CD4-positive, alpha-beta T cell treated with Interleukin-17A for 1 hour (primary cell): ENCODE results near the gene TIE1.

Experiments used
- DNase-seq: peaks from one replicate; pipeline ENCODE4 v3.0.0-alpha.2; 2020

TIE1 gene

DNA sequence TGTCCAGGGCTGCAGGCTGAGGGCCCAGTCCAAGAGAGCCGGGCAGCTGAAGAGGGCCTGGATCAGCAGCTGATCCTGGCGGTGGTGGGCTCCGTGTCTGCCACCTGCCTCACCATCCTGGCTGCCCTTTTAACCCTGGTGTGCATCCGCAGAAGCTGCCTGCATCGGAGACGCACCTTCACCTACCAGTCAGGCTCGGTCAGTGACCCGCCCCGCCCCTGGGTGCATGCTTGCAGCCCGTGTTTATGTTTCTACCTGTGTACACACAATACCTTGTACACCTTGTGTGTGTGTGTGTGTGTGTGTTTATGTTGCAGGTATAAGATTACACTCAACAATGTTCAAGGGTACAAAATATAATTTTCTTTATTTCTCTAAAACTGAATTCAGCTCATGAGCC lies 13.0 kb downstream of the TIE1 start:
- no peak for DNase-seq

DNA sequence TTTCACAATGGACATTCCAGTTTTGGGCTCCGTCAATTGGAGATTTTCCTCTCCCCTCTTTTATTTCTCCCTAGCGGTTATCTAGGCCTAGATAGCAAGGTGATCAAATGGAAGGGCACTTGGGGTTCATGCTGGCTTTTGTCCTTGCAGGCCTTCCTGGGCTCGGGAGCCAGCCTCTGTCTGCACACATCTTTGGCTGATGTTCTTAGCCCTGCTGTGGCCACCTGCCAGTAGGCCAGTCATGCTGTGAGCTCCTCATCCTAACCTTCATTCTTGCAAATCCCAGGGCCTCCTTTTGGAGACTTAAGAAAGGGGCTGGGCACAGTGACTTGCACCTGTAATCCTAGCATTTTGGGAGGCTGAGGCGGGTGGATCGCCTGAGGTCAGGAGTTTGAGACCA lies 13.5 kb downstream of the TIE1 start:
- no peak for DNase-seq

DNA sequence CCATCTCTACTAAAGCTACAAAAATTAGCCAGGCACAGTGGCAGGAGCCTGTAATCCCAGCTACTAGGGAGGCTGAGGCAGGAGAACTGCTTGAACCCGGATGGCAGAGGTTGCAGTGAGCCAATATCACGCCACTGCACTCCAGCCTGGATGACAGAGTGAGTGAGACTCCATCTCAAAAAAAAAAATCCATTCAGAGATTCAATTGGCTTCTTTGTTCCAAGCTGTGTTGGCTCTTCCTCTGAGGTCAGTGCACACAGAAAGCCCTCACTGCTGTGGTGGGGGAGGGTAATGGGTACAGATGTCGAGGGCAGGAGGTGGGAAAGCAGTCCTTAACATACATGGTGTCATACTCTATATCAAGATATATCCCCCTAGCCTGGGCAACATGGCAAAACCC lies 14.7 kb downstream of the TIE1 start:
- DNase-seq: no peak

DNA sequence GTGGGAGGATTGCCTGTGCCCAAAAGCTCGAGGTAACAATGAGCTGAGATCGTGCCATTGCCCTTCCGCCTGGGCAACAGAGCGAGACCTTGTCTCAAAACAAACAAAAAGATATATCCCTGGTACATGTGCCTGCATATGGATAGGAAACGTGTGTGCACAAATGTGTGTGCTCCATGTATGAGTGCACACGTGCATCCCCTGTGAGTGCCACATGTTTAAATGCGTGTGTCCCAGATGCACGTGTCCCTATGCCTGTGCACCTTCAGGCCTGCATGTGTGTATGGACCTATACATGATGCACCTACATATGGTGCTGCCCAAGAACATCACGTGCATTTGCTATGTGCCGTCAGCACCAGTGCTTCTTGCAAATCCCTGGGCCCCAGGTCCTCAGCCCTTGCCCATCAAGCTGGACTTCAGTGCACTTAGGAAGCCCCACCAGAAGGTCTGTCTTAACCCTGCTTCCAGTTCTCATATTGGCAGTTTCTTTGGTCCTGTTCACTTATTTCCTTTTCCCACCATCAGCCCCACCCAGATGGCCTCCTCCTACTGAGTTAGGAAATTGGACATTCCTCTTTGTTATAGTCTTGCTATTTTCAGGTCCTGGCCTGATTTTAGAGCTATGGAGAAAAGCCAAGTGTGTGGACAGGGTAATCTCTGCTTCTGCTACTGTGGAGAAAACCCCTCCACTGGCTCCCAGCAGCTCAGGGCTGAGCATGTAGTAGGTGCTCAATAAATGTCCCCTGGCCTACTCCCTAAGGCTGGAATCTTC lies 15.4 kb downstream of the TIE1 start:
- DNase-seq: no peak

DNA sequence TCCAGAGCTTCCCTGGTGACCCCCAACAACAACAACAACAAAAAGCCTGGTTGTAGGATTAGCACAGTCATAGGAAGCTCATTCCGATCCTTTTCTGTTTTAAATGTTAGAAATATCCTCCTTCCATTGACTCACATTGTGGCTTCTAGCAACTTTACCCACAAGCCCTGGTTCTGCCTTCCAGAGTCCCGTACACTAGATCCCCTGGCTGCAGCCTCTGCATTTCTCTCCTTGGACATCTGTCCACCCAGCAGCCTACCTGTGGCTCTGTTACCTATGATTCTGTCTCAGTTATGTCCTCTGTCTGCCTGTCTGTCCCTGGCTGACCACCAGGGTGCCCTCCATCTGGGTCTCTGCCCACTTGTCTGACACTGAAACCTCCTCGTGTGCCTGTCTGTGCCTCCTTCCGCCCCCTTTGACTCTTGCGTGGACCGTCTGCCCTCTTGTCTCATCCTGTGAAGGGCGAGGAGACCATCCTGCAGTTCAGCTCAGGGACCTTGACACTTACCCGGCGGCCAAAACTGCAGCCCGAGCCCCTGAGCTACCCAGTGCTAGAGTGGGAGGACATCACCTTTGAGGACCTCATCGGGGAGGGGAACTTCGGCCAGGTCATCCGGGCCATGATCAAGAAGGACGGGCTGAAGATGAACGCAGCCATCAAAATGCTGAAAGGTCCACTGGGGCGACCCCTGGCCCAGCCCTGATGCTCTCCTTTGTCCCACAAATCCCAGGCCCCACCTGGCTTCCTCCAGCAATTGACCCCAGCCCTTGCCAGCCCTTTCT lies 16.1 kb downstream of the TIE1 start:
- DNase-seq: no peak

DNA sequence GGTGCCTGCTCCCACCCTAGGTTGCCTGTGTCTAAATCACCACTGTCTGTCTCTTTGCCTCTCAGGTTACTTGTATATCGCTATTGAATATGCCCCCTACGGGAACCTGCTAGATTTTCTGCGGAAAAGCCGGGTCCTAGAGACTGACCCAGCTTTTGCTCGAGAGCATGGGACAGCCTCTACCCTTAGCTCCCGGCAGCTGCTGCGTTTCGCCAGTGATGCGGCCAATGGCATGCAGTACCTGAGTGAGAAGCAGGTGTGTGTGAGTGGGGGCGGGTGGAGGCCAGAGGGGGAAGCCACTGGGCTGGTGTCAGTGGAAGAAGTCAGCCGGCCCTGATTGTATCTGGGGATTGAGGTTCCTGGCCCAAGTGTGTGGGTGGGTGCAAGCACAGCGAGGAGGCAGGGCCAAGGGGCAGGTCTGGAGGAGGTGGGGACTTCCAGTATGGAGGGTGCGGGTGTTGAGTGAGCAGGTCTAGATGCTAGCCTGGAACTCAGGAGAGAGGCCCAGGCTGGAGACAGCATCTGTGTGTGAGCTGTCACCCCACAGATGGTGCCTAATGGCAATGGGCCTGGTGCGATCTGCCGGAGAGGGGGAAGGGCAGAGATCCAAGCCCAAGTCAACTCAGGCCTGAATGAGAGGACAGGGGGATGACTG lies 17.2 kb downstream of the TIE1 start:
- DNase-seq: no peak

DNA sequence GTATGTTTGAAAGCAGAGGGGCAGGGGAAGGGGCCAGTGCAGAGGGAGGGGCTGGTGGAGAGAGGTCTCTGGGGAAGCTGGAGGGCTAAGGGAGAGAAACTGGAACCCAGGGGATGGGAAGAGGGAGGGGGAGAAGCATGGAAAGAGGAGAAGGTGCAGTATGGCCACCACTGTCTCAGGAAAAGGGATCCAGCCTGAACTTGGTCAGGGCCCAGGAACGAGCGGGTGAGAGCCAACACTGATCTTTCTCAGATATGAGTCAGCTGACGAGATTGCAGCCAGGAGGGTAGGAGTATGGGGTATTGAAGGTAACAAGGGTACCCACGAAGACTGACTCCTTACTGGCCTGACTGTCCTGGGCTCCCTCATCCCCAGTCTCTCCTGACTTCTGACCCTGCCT lies 18.0 kb downstream of the TIE1 start:
- no peak for DNase-seq

DNA sequence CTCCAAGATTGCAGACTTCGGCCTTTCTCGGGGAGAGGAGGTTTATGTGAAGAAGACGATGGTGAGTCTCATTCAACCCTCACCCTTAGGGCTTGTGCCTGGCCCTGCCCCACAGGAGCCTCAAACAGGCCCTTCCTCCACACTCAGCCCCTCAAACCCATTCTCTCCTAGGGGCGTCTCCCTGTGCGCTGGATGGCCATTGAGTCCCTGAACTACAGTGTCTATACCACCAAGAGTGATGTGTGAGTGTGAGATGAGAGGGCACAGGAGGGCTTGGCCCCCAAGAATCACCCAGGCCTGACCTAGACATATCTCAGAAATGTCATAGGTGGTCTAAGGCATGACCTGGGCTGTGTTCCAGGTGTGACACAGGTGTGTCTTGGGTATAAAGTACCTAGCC lies 18.5 kb downstream of the TIE1 start:
- DNase-seq: no peak

DNA sequence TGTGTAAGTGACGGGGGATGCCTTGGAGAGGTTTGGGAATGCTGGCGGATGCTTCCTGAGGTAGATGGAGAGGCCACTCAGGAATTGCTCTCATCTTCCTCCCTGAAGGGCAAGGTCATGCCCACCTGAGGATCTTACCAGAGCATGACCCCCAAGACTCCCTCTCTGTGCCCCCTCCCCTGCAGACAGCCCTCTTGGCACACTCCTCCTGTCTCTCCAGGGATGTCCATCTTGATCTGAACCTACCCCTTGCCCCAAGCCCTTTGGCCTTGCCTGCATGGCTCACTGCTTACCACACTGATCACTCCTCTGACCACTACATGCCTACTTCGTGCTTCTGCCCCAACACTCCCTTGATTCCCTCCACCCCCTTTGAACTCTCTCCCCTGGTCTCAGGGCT lies 19.0 kb downstream of the TIE1 start:
- no peak for DNase-seq

DNA sequence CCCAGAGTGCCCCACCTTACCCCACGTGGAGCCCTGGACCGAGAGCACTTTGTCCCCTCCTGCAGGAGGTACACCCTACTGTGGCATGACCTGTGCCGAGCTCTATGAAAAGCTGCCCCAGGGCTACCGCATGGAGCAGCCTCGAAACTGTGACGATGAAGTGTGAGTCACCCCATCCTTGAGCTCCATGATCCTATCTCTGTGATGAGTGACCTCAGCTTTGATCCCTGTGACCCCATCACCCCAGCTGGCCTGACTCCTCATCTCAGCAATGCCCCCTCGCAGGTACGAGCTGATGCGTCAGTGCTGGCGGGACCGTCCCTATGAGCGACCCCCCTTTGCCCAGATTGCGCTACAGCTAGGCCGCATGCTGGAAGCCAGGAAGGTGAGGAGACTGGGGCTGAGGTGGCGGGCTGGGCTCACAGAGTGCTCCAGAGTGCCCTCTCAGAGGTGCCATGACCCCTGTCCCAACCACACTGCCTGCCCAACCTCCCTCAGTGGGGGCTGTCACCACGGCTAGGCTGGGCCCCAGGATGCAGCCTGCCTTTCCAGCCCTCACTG lies 20.6 kb downstream of the TIE1 start:
- DNase-seq: no peak

DNA sequence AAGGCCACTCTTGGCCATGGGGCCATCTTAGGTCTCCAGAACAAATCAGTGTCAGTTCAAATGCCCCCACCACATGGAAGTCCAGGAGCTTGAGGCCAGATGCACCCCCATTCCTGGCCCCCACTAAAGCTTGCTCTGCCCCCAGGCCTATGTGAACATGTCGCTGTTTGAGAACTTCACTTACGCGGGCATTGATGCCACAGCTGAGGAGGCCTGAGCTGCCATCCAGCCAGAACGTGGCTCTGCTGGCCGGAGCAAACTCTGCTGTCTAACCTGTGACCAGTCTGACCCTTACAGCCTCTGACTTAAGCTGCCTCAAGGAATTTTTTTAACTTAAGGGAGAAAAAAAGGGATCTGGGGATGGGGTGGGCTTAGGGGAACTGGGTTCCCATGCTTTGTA lies 21.7 kb downstream of the TIE1 start:
- no peak for DNase-seq

DNA sequence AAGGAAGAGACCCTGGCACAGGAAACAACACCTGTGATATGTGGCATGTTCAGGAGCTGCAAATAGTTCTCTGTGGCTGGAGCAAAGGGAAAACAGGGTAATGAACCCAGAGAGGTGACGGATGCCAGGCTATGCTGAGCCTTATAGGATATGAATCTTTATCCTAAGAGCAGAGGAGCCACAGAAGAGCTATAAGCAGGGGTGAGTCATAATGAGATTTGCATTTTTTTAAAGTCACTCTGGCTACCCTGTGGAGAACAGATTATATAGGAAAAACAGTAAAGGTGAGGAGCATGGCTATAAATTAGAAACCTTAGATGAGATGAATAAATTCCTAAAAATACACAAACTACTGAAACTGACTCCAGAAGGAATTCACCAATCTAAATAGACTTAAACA lies 24.0 kb downstream of the TIE1 start:
- no peak for DNase-seq

DNA sequence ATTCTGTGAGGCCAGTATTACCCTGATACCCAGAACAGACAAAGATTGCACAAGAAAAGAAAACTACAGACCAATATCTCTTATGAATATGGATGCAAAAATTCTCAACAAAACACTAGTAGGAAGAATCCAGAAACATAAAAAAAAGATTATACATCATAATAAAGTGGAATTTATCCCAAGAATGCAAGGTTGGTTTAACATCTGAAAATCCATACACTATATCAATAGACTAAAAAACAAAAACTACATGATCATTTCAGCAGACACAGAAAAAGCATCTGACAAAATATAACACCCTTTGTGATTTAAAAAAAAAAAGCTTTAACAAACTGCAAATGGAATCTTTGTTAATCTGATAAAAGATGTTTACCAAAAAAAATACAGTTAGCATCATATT lies 24.6 kb downstream of the TIE1 start:
- no peak for DNase-seq

DNA sequence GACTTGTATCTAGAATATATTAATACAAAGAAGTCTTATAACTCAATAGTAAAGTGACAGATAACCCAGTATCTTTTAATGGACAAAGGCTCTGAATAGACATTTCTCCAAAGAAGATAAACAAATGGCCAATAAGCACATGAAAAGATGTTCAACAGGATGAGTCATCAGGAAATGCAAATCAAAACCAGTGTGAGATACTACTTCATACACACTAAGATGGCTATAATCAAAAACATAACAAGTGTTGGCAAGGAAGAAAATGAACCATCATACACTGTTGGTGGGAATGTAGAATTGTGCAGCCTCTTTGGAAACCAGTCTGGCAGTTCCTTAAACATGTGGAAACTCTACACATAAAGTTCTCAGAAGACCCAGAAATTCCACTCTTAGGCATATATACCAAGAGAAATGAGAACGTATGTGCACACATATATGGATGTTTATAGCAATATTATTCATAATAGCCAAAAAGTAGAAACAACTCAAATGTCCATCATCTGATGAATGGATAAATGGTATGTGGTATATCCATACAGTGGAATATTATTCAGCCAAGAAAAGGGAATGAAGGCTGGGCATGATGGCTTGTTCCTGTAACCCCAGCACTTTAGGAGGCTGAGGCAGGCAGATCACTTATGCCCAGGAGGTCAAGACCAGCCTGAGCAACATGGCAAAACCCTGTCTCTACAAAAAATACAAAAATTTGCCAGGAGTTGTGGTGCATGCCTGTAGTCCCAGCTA lies 26.9 kb downstream of the TIE1 start:
- no peak for DNase-seq

DNA sequence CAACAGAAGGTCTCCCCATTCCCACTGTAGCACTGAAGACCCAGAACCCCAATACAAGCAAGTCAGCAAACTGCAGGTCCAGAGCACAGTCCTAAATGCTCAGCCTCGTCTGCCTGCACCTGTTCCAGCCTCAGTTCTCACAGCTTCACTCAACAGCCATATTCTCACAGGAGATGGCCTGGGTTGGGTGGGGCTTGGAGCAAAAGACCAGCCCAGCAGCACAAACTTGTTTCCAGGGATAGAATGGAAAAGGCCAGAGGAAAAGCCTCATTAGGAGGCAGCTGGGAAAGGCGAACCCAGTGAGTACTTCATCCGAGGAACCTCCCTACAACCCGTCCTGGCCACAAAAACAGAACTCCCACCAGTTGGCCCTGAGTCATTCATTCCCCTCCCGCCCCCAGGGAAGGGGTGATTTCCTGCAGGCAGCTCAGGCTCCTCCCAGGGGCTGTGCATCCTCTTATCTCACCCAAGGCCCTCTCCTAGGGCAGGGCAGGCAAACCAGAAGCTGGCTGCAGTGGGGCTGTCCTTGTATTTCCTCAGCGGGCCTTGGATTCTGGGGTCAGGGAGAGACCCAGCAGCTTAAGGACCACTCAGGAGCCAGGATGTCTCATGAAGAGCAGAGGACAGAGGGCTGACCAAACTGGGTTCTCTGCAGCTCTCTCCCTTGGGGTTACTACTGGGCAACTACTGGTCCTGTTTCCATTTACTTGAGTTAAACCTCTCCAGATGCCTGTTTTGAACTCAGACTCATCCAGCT lies 29.4 kb downstream of the TIE1 start:
- DNase-seq: no peak

DNA sequence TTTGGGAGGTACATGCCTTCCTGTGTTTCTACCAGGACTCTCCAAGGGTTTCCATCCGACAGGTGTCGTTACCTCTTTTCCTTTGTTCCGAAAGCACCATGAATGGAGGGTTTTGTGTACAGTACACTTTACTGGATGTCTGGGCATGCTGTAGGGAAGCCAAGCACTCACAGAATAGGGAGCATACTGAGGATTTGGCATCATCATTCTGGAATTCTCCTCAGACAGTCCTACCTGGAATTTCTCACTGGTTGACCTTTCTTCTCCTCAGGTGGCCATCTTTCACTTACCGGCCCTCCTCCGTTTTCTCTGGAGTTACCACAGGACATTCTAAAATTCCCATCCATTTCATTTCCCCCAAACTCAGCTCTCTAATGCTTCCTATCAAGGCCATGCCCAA lies 30.9 kb downstream of the TIE1 start:
- DNase-seq: no peak

DNA sequence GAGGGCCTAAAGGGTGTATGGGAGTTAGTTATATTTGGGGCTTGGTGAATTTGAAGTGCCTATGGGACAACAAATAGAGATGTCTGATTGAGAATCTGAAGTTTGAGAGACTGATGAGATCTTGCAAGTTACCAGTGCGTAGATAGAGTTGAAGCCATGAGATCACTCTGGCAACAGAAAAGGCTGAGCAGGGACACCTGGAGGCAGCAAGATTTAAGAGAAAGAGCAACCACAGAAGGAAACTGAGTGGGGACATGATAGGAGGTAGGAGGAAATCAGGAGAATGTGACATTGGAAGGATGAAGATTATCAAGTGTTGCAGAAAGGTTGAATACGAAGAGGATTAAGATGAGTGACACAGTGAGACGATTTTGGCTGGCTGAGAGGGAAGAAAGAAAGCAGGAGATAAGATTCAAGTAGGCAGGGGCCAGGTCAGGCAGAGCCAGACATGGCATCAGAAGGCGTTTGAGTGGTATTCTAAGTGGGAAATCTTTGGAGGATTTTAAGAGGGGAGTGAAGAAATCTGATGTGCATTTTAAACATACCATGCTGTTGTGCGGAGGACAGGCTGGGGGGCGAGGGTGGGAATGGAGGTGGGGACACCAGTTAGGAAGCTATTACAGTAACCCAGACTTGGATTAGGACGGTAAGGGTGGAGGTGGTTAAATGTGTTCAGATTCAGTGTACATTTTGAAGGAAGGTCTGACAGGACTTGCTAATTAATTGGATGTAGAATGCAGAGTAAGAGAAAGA lies 33.8 kb downstream of the TIE1 start:
- DNase-seq: no peak

DNA sequence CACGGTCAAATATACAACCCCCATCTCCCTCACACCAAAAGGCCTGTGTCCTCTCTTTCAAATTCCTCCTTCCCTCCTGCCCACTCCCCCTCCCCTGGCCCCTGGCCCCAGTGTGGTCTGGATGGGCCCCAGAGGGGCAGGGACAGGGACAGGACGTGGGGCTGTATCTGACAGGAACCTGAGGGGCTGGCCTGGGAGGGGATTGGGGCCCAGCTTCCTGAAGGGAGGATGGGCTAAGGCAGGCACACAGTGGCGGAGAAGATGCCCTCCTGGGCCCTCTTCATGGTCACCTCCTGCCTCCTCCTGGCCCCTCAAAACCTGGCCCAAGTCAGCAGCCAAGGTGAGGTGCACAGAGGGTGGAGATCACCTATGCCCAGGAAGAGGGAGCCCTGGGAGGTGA lies 36.8 kb downstream of the TIE1 start, which contains the start of gene MPL:
Gene MPL (plus strand): TSS at position 231 of the 400 bp plus-strand sequence. CDS start 31 bp downstream, at position 262.
- DNase-seq: no peak

DNA sequence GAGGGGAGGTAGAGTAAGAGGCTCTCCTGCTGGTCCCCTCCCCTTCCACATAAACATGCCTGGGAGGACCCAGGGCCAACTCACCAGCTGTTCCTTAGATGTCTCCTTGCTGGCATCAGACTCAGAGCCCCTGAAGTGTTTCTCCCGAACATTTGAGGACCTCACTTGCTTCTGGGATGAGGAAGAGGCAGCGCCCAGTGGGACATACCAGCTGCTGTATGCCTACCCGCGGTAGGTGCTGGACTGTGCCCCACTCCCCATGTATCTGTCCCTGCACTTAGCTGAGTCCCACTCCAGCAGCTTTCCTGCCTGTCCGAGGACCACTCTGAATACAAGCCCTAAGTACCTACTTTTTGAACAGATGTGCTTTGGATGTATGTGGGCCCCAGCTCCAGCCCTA lies 37.2 kb downstream of the TIE1 start:
- no peak for DNase-seq

DNA sequence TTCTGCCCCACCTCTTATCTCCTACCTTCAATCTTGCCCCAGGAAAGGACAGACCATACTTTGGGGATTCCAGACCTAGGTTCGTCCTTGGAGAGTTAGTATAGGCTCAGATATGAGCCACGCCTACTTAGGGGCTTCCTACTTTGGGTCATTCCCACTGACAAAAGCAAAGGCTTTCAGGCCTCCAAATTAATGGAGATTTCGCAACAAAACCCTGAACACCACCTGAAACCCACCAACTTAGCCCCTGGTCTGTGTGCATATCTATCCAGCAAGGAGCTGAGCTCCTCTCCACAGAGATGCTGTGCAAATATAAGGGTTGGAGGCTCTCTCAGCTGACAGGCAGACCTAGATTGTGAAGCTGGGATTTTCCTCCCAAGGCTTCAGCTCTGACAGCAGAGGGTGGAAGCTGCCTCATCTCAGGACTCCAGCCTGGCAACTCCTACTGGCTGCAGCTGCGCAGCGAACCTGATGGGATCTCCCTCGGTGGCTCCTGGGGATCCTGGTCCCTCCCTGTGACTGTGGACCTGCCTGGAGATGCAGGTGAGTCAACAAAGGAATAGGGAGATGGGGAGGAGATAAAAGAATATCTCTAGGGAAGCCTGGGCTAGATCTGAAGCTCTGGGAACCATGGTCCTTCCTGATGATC lies 38.9 kb downstream of the TIE1 start:
- no peak for DNase-seq

DNA sequence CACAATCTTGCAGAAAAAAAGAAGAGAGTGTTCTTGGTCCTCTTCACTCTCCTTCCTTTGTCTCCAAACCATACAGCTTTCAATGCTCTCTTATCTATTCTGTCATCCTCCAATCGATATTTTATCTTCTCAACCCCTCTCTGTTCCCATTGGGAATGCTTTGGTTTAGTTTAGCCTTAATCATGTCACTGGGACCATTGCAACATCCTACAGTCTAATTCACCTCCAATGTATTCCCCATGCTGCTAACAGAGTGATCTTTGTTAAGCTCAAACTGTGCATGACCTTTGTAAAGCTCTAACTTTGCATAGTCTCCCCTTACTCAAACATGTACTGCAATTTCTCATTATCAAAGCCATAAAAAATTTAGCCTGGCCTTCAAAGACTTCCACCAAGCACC lies 39.8 kb downstream of the TIE1 start:
- DNase-seq: no peak
